ENCODE results near the gene AR.

The AR gene

GRCh38 chrX:67723580-67724351 is 179.9 kb downstream of the AR start:
- no peaks in the 10 kb centered on the region for H3K27me3 ChIP-seq (ENCODE audit: control insufficient read depth, insufficient read depth, low read length)
- H3K79me2 ChIP-seq, result no peaks in the 10 kb centered on the region
- no peak overlapping the region for H3K4me3 ChIP-seq (ENCODE audit: low read depth, low read length)
- H3K4me1 ChIP-seq, result no peaks in the 10 kb centered on the region
- no peaks in the 10 kb centered on the region for H3K9me3 ChIP-seq (ENCODE audit: control insufficient read depth, low read length)
- H3K36me3 ChIP-seq (ENCODE audit: control insufficient read depth, insufficient read depth, low read length), result no peaks in the 10 kb centered on the region
- no peak for TF ChIP-seq CTCF (IDR thresholded peaks at IDR 0.05)
- no peak overlapping the region for H3K27ac ChIP-seq
- no peak overlapping the region for H3K9ac ChIP-seq
- H2AFZ ChIP-seq, result no peak overlapping the region
- H3K4me2 ChIP-seq (ENCODE audit: low read length), result no peak overlapping the region

- Histone ChIP-seq H3K4me3 (ENCODE audit: low read depth, low read length) (no peak overlapping the region), H3K36me3 (ENCODE audit: control insufficient read depth, insufficient read depth, low read length) (no peaks in the 10 kb centered on the region), H3K9me3 (ENCODE audit: control insufficient read depth, low read length) (no peaks in the 10 kb centered on the region), H3K27ac (no peak overlapping the region), H2AFZ (no peak overlapping the region), H3K27me3 (ENCODE audit: control insufficient read depth, insufficient read depth, low read length) (no peaks in the 10 kb centered on the region), H3K4me1 (no peaks in the 10 kb centered on the region), H3K79me2 (no peaks in the 10 kb centered on the region), H3K9ac (no peak overlapping the region), H3K4me2 (ENCODE audit: low read length) (no peak overlapping the region)
- no peak for TF ChIP-seq CTCF (IDR thresholded peaks at IDR 0.05)
Observed at GRCh38 chrX:67724359-67725110, 180.7 kb downstream of the AR start.

GRCh38 chrX:67725471-67725870 is 181.7 kb downstream of the AR start:
- Histone ChIP-seq H3K79me2 (no peaks in the 10 kb centered on the region), H2AFZ (no peak overlapping the region), H3K36me3 (ENCODE audit: control insufficient read depth, insufficient read depth, low read length) (no peaks in the 10 kb centered on the region), H3K4me3 (ENCODE audit: low read depth, low read length) (no peak overlapping the region), H3K9ac (no peak overlapping the region), H3K9me3 (ENCODE audit: control insufficient read depth, low read length) (no peaks in the 10 kb centered on the region), H3K4me2 (ENCODE audit: low read length) (no peak overlapping the region), H3K27me3 (ENCODE audit: control insufficient read depth, insufficient read depth, low read length) (no peaks in the 10 kb centered on the region), H3K27ac (no peak overlapping the region), H3K4me1 (no peaks in the 10 kb centered on the region)
- TF ChIP-seq CTCF (IDR thresholded peaks at IDR 0.05), result no peak

GRCh38 chrX:67726018-67726417 is 182.2 kb downstream of the AR start:
- Histone ChIP-seq H3K9me3 (ENCODE audit: control insufficient read depth, low read length) (no peaks in the 10 kb centered on the region), H3K27ac (no peak overlapping the region), H3K36me3 (ENCODE audit: control insufficient read depth, insufficient read depth, low read length) (no peaks in the 10 kb centered on the region), H3K27me3 (ENCODE audit: control insufficient read depth, insufficient read depth, low read length) (no peaks in the 10 kb centered on the region), H3K4me2 (ENCODE audit: low read length) (no peak overlapping the region), H3K9ac (no peak overlapping the region), H3K4me1 (no peaks in the 10 kb centered on the region), H3K79me2 (no peaks in the 10 kb centered on the region), H2AFZ (no peak overlapping the region), H3K4me3 (ENCODE audit: low read depth, low read length) (no peak overlapping the region)
- no peak for TF ChIP-seq CTCF (IDR thresholded peaks at IDR 0.05)
